HCT116 (cell line): ENCODE data around the gene PSMD4.

Source experiments
- ATF3 ChIP-seq: IDR thresholded peaks from 2 replicates; pipeline ENCODE4 v1.6.1; 2012
- CEBPB ChIP-seq: IDR thresholded peaks from 2 replicates; pipeline ENCODE4 v1.6.1; 2012; ENCODE audit warnings: low read depth
- CTCF ChIP-seq, 3 experiments: fragments of 200-600 bp in 1 of 3; sonication (generic) in 1 of 3; IDR thresholded peaks in 2 of 3; conservative IDR thresholded peaks in 1 of 3; 2 replicates each; pipeline ENCODE4 v1.5.1; 2012 to 2017; ENCODE audit warnings: low read depth in 2 of 3, low read length in 2 of 3, antibody characterized with exemption in 1 of 3, borderline replicate concordance in 1 of 3, control low read depth in 1 of 3, mild to moderate bottlenecking in 1 of 3, mixed read lengths in 1 of 3, mixed run types in 1 of 3, moderate library complexity in 1 of 3; ENCODE audit not compliant: insufficient read depth in 1 of 3
- EZH2 ChIP-seq: fragments of 200-600 bp; sonication (generic); IDR thresholded peaks from 2 replicates; pipeline ENCODE4 v1.6.1; 2017; ENCODE audit warnings: antibody characterized with exemption, mixed run types
- EZH2phosphoT487 ChIP-seq: fragments of 200-600 bp; IDR thresholded peaks from 2 replicates; pipeline ENCODE4 v1.6.1; 2018; ENCODE audit warnings: antibody characterized with exemption, borderline replicate concordance
- JUND ChIP-seq: IDR thresholded peaks from 2 replicates; pipeline ENCODE4 v1.6.1; 2012
- MAX ChIP-seq: IDR thresholded peaks from 2 replicates; pipeline ENCODE4 v1.6.1; 2012
- POLR2A ChIP-seq: IDR thresholded peaks from 2 replicates; pipeline ENCODE4 v1.7.0; 2011; ENCODE audit warnings: borderline replicate concordance; ENCODE audit not compliant: insufficient read depth, insufficient read length; ENCODE audit errors: extremely low read depth
- POLR2AphosphoS5 ChIP-seq: IDR thresholded peaks from 2 replicates; pipeline ENCODE4 v1.6.1; 2011; ENCODE audit warnings: mild to moderate bottlenecking, low read depth, low read length, moderate library complexity
- REST ChIP-seq: IDR thresholded peaks from 2 replicates; pipeline ENCODE4 v1.6.1; 2012; ENCODE audit warnings: low read depth
- TCF7L2 ChIP-seq: IDR thresholded peaks from 2 replicates; pipeline ENCODE4 v1.7.0; 2011; ENCODE audit warnings: borderline replicate concordance, inconsistent platforms; ENCODE audit not compliant: insufficient read depth, insufficient read length; ENCODE audit errors: extremely low read depth
- ZFX ChIP-seq: fragments of 450-650 bp; IDR thresholded peaks from 2 replicates; pipeline ENCODE4 v1.6.1; 2017
- ZNF274 ChIP-seq: fragments of 200-500 bp; sonication (Bioruptor generic); IDR thresholded peaks from 2 replicates; pipeline ENCODE4 v1.6.1; 2014; ENCODE audit warnings: mild to moderate bottlenecking, low read depth, low read length, inconsistent platforms

GRCh38 chr1:151273924-151274466 is 19.5 kb downstream of the PSMD4 start:
- TF ChIP-seq JUND, result no peak
- no peak for TF ChIP-seq CEBPB
- no peak for TF ChIP-seq CTCF (IDR thresholded peaks at IDR 0.05 in 2 of 3, conservative IDR thresholded peaks at IDR 0.05 in 1 of 3; ENCODE audit: borderline replicate concordance in 1 of 3, insufficient read depth in 1 of 3, low read depth in 2 of 3, low read length in 2 of 3)
- no peak for TF ChIP-seq POLR2A
- TF ChIP-seq TCF7L2, result no peak
- no peak for TF ChIP-seq EZH2phosphoT487
- no peak for TF ChIP-seq POLR2AphosphoS5
- no peak for TF ChIP-seq ZNF274
- no peak for TF ChIP-seq MAX
- no peak for TF ChIP-seq ATF3
- TF ChIP-seq ZFX, result no peak
- TF ChIP-seq REST, result no peak
- no peak for TF ChIP-seq EZH2
